Measurements from ENCODE around the gene ZNF672. TPM values are rescaled to one million over a fixed set of nuclear protein-coding genes. Genes with fewer than 3 reads are reported as not detected.

ZNF672 gene
- total and polyA plus RNA-seq, 2 experiments from 2014 or later: 19.0 to 30.7 TPM

DNA sequence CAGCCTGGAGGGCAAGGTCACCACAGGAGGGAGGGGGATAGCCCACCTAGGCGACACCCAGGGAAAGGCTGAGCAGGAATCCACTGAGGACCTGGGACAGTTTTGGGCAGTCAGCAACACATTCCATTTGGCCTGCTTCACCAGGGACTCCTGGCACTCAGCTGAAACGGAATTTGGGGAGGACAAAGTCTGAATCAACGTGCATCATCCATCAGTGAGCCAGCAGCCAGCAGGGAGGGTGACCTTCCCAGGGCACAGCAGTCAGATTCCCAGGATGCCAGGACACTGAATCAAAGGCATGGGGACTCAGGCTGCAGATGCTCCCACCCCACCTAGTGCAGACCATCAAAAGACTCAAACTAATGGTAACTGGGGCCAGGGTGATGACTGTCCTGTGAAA is 16.9 kb upstream of the ZNF672 start:
- peaks cover 69% of the 10 kb centered on the region for H3K79me2 ChIP-seq

DNA sequence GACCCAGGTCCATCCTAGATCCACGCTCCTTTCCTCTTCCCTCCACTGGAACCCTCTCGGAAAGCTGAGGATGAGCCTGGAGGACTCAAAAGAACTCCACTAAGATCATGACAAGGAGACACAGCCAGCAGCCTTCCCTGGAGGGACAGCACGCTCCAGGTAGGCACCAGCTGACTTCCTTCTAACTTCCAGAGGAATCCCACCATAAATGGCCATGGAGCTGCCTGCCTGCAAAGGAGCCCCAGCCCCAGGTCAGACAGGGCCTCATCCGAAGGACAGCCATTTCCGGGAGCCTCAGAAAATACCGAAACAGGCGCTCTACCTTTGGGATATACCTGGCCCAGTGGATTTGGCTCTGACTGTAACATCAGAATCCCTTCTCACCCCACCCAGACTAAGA is 16.4 kb upstream of the ZNF672 start:
- peaks cover 69% of the 10 kb centered on the region for H3K79me2 ChIP-seq
- TF ChIP-seq EZH2phosphoT487 (IDR thresholded peaks at IDR 0.05; ENCODE audit: low read depth, severe bottlenecking, unreplicated experiment): no peak
- no peak for TF ChIP-seq EZH2 (IDR thresholded peaks at IDR 0.05; ENCODE audit: borderline replicate concordance)
- TF ChIP-seq, protein P1, sequence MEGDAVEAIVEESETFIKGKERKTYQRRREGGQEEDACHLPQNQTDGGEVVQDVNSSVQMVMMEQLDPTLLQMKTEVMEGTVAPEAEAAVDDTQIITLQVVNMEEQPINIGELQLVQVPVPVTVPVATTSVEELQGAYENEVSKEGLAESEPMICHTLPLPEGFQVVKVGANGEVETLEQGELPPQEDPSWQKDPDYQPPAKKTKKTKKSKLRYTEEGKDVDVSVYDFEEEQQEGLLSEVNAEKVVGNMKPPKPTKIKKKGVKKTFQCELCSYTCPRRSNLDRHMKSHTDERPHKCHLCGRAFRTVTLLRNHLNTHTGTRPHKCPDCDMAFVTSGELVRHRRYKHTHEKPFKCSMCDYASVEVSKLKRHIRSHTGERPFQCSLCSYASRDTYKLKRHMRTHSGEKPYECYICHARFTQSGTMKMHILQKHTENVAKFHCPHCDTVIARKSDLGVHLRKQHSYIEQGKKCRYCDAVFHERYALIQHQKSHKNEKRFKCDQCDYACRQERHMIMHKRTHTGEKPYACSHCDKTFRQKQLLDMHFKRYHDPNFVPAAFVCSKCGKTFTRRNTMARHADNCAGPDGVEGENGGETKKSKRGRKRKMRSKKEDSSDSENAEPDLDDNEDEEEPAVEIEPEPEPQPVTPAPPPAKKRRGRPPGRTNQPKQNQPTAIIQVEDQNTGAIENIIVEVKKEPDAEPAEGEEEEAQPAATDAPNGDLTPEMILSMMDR (IDR thresholded peaks at IDR 0.05; ENCODE audit: poor library complexity): no peak
- no peak for DNase-seq (ENCODE audit: low spot score)
- no peak overlapping the region for H3K4me2 ChIP-seq
- H3K4me3 ChIP-seq: no peak overlapping the region
- H3K27ac ChIP-seq: no peak overlapping the region
- peaks cover 11% of the 10 kb centered on the region for H4K20me1 ChIP-seq (ENCODE audit: insufficient read depth, poor library complexity, severe bottlenecking)
- no peaks in the 10 kb centered on the region for H3K27me3 ChIP-seq
- H3K4me1 ChIP-seq (ENCODE audit: insufficient read depth): peaks cover 13% of the 10 kb centered on the region
- H3K9me2 ChIP-seq (replicated peaks; ENCODE audit: insufficient read depth): no peaks in the 10 kb centered on the region
- H3K9me3 ChIP-seq (ENCODE audit: low read depth): no peaks in the 10 kb centered on the region
- no peak overlapping the region for H2AFZ ChIP-seq
- H3K36me3 ChIP-seq (replicated peaks; ENCODE audit: insufficient read depth, low read depth): no peaks in the 10 kb centered on the region
- 100% methylated on average over 7 of the region's 7 CpGs for WGBS (ENCODE audit: low lambda C conversion rate, missing lambda C conversion rate)

More for the DNA sequence above, 16.9 kb upstream of the ZNF672 start:
- H3K9me3 ChIP-seq (ENCODE audit: low read depth): no peaks in the 10 kb centered on the region
- H3K4me3 ChIP-seq: no peak overlapping the region
- WGBS (ENCODE audit: low lambda C conversion rate, missing lambda C conversion rate): 70% methylated on average over 3 of the region's 3 CpGs
- peaks cover 13% of the 10 kb centered on the region for H3K4me1 ChIP-seq (ENCODE audit: insufficient read depth)
- H3K27ac ChIP-seq: no peak overlapping the region
- TF ChIP-seq EZH2phosphoT487 (IDR thresholded peaks at IDR 0.05; ENCODE audit: low read depth, severe bottlenecking, unreplicated experiment) (no peak), EZH2 (IDR thresholded peaks at IDR 0.05; ENCODE audit: borderline replicate concordance) (no peak)
- TF ChIP-seq, protein P1 (IDR thresholded peaks at IDR 0.05; ENCODE audit: poor library complexity): no peak
- H2AFZ ChIP-seq: no peak overlapping the region
- no peaks in the 10 kb centered on the region for H3K9me2 ChIP-seq (replicated peaks; ENCODE audit: insufficient read depth)
- no peak for DNase-seq (ENCODE audit: low spot score)
- no peaks in the 10 kb centered on the region for H3K27me3 ChIP-seq
- no peaks in the 10 kb centered on the region for H3K36me3 ChIP-seq (replicated peaks; ENCODE audit: insufficient read depth, low read depth)
- no peak overlapping the region for H3K4me2 ChIP-seq
- H4K20me1 ChIP-seq (ENCODE audit: insufficient read depth, poor library complexity, severe bottlenecking): peaks cover 11% of the 10 kb centered on the region

DNA sequence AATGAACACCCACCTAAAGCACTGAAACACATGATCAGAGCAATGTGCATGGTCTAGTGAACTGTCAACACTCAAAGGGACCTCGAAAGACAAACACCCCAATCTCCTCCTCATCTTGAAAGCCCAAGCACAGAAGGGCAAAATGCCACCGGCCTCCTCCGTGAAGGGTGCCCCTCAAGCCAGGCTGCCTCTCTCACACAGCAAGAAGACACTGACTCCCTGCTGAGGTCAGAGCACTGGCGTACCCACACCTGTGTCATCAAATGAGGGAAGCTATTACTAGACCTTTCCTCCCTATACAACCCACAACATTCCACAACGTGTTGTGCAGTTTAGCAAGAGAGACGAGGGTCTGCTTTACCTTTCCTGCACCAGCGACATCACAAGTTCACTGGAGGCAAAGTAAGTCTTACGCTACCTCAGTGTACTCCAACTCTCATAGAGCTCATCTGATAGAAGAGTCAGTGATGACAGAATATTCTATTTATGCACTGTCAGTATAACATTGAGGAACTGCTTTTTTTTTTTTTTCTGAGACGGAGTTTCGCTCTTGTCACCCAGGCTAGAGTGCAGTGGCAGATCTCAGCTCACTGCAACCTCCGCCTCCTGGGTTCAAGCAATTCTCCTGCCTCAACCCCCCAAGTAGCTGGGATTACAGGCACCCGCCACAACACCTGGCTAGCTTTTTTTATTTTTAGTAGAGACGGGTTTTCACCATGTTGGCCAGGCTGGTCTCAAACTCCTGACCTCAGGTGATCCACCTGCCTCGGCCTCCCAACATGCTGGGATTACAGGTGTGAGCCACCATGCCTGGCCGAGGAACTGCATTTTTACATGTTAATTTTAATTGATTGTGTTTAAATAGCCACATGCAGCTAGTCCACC is 15.6 kb upstream of the ZNF672 start:
- Histone ChIP-seq H3K9me2 (replicated peaks; ENCODE audit: insufficient read depth) (no peaks in the 10 kb centered on the region), H3K79me2 (peaks cover 69% of the 10 kb centered on the region), H3K4me2 (peak overlapping the region; percentile 95), H3K4me1 (ENCODE audit: insufficient read depth) (peaks cover 20% of the 10 kb centered on the region), H2AFZ (no peak overlapping the region), H3K9me3 (ENCODE audit: low read depth) (no peaks in the 10 kb centered on the region), H3K4me3 (no peak overlapping the region), H4K20me1 (ENCODE audit: insufficient read depth, poor library complexity, severe bottlenecking) (peaks cover 11% of the 10 kb centered on the region), H3K27me3 (no peaks in the 10 kb centered on the region), H3K36me3 (replicated peaks; ENCODE audit: insufficient read depth, low read depth) (no peaks in the 10 kb centered on the region), H3K27ac (no peak overlapping the region)
- 97% methylated on average over 15 of the region's 15 CpGs for WGBS (ENCODE audit: low lambda C conversion rate, missing lambda C conversion rate)
- TF ChIP-seq EZH2phosphoT487 (IDR thresholded peaks at IDR 0.05; ENCODE audit: low read depth, severe bottlenecking, unreplicated experiment): no peak
- DNase-seq (ENCODE audit: low spot score): no peak

DNA sequence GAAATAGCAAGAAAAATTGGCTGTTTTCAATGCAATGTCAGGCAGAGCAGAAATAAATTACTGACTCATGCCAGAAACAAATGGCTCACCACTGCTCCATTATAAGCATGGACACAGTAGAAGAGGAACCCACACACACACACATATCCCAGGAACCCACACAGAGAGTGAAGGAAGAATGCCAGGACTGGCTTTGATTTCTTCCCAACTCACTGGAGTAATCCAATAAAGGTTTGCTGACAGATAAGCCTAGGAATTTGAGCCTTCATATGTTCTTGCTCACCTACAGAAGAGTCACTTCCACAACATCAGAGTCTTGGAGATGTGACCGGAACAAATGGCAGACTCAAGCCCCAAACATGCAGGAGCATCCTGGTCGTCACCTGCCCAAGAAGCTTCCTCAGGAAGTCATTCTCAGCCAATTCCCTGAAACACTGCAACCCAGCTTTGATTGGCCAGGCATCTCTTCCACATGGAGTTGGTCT is 14.5 kb upstream of the ZNF672 start:
- Histone ChIP-seq H3K9me3 (ENCODE audit: low read depth) (no peaks in the 10 kb centered on the region), H2AFZ (no peak overlapping the region), H3K4me1 (ENCODE audit: insufficient read depth) (peaks cover 20% of the 10 kb centered on the region), H3K79me2 (peaks cover 67% of the 10 kb centered on the region), H3K27me3 (no peaks in the 10 kb centered on the region), H3K9me2 (replicated peaks; ENCODE audit: insufficient read depth) (no peaks in the 10 kb centered on the region), H3K4me2 (peak overlapping the region; percentile 95), H3K4me3 (no peak overlapping the region), H3K36me3 (replicated peaks; ENCODE audit: insufficient read depth, low read depth) (no peaks in the 10 kb centered on the region), H4K20me1 (ENCODE audit: insufficient read depth, poor library complexity, severe bottlenecking) (peaks cover 11% of the 10 kb centered on the region), H3K27ac (no peak overlapping the region)
- DNase-seq (ENCODE audit: low spot score): no peak
- TF ChIP-seq, protein P1 (IDR thresholded peaks at IDR 0.05; ENCODE audit: poor library complexity): no peak
- TF ChIP-seq EZH2 (IDR thresholded peaks at IDR 0.05; ENCODE audit: borderline replicate concordance) (no peak), EZH2phosphoT487 (IDR thresholded peaks at IDR 0.05; ENCODE audit: low read depth, severe bottlenecking, unreplicated experiment) (no peak)
- 98% methylated on average over 2 of the region's 2 CpGs for WGBS (ENCODE audit: low lambda C conversion rate, missing lambda C conversion rate)
